ENCODE data around the gene LRRC4B.

- TF ChIP-seq CTCF (IDR thresholded peaks at IDR 0.05; ENCODE audit: insufficient read depth, low read depth, low read length) = no peak
- TF ChIP-seq EZH2 (IDR thresholded peaks at IDR 0.05; ENCODE audit: insufficient read depth, low read length) = no peak
Measured at GRCh38 chr19:50555033-50555432, 13.2 kb downstream of the LRRC4B start.

All from astrocyte (in vitro differentiated cells and primary cell).